Ramos (cell line): Measurements from ENCODE around the gene SRGAP1.
"Not testable (repeated sequence)": the region's sequence is repeated elsewhere in the genome, so short reads cannot be mapped to it uniquely, and the experiment has no call there.

Experiments
- in situ Hi-C: fragments of 300-500 bp; cut with MboI; formaldehyde crosslinking; loops from one replicate; pipeline ENCODE4 v1.14.3; 2022; ENCODE audit warnings: low sequenced_read_pairs; ENCODE audit not compliant: unreplicated experiment

SRGAP1 gene

GRCh38 chr12:64092507-64093196 is 248.2 kb downstream of the SRGAP1 start:
- in situ Hi-C loops, result no loop called here

GRCh38 chr12:64093689-64094088 is 249.2 kb downstream of the SRGAP1 start:
- in situ Hi-C loops, result no loop called here

- in situ Hi-C loops, result no loop called here
Observed at GRCh38 chr12:64097366-64098105, 253.0 kb downstream of the SRGAP1 start.

GRCh38 chr12:64098709-64099354 is 254.3 kb downstream of the SRGAP1 start:
- in situ Hi-C loops, result no loop called here

GRCh38 chr12:64099397-64099796 is 254.9 kb downstream of the SRGAP1 start:
- in situ Hi-C loops, result no loop called here

- in situ Hi-C loops, result no loop called here
Observed at GRCh38 chr12:64102339-64102738, 257.8 kb downstream of the SRGAP1 start.

- in situ Hi-C loops, result no loop called here
Observed at GRCh38 chr12:64103825-64104740, 259.6 kb downstream of the SRGAP1 start.

GRCh38 chr12:64105026-64105425 is 260.5 kb downstream of the SRGAP1 start:
- in situ Hi-C loops, result no loop called here

GRCh38 chr12:64107776-64108175 is 263.3 kb downstream of the SRGAP1 start:
- in situ Hi-C loops, result no loop called here

- in situ Hi-C loops, result no loop called here
Observed at GRCh38 chr12:64109706-64110105, 265.2 kb downstream of the SRGAP1 start.

GRCh38 chr12:64110864-64111263 is 266.4 kb downstream of the SRGAP1 start:
- in situ Hi-C loops, result no loop called here

- in situ Hi-C loops, result no loop called here
Observed at GRCh38 chr12:64116969-64117368, 272.5 kb downstream of the SRGAP1 start.

- in situ Hi-C loops, result no loop called here
Observed at GRCh38 chr12:64120568-64120967, 276.1 kb downstream of the SRGAP1 start.

- in situ Hi-C loops, result not testable (repeated sequence)
Observed at GRCh38 chr12:64121086-64121485, 276.6 kb downstream of the SRGAP1 start.

- in situ Hi-C loops, result no loop called here
Observed at GRCh38 chr12:64122154-64122553, 277.7 kb downstream of the SRGAP1 start.

GRCh38 chr12:64122995-64123394 is 278.5 kb downstream of the SRGAP1 start:
- in situ Hi-C loops, result no loop called here

- in situ Hi-C loops, result no loop called here
Observed at GRCh38 chr12:64123448-64123847, 278.9 kb downstream of the SRGAP1 start.

- in situ Hi-C loops, result no loop called here
Observed at GRCh38 chr12:64124511-64125197, 280.2 kb downstream of the SRGAP1 start.

GRCh38 chr12:64125913-64126312 is 281.4 kb downstream of the SRGAP1 start:
- in situ Hi-C loops, result no loop called here

GRCh38 chr12:64127811-64128210 is 283.3 kb downstream of the SRGAP1 start:
- in situ Hi-C loops, result no loop called here
